Right atrium auricular region (tissue), 2 donors: Measurements from ENCODE around the gene POU5F1. TPM values are rescaled to one million over a fixed set of nuclear protein-coding genes. Genes with fewer than 3 reads are reported as not detected.

Experiments used
- DNase-seq: peaks from one replicate; pipeline ENCODE4 v3.0.0-alpha.2; 2019; ENCODE audit warnings: low spot score
- H3K27ac ChIP-seq, 2 donors: fragments of 200-600 bp; sonication (generic); 1 replicate in 1 of 2; 2 replicates in 1 of 2; pipeline ENCODE4 v1.5.1; 2016 to 2019
- H3K27me3 ChIP-seq, 2 donors: fragments of 200-600 bp; sonication (generic); one replicate each; pipeline versions ENCODE4 v1.5.1 to v1.6.0; 2017 to 2019
- H3K36me3 ChIP-seq: fragments of 200-600 bp; sonication (generic); one replicate; pipeline ENCODE4 v1.5.1; 2016
- H3K4me1 ChIP-seq, 2 donors: fragments of 200-600 bp; sonication (generic); one replicate each; pipeline versions ENCODE4 v1.5.1 to v1.6.0; 2017 to 2019
- H3K4me3 ChIP-seq, 2 donors: fragments of 200-600 bp; sonication (generic); 1 replicate in 1 of 2; 2 replicates in 1 of 2; pipeline ENCODE4 v1.5.1; 2017 to 2019; ENCODE audit warnings: mild to moderate bottlenecking in 1 of 2, moderate library complexity in 1 of 2
- H3K9me3 ChIP-seq, 2 donors: fragments of 200-600 bp; sonication (generic); one replicate each; pipeline ENCODE4 v1.5.1; 2019
- total RNA-seq, 2 donors: library from RNA; depleted of rRNA; stranded (reverse); fragments of >200 nt; gene quantifications; one replicate each; pipeline ENCODE4 v1.1.0, GENCODE V29; 2016
- TF ChIP-seq, protein P1 (sequence below), 2 donors: fragments of 200-600 bp; sonication (generic); IDR thresholded peaks; one replicate each; pipeline ENCODE4 v1.5.1; 2019; ENCODE audit warnings: antibody characterized with exemption in 2 of 2

Gene POU5F1
- total RNA-seq, 2 donors from 2014 or later = not detected

DNA sequence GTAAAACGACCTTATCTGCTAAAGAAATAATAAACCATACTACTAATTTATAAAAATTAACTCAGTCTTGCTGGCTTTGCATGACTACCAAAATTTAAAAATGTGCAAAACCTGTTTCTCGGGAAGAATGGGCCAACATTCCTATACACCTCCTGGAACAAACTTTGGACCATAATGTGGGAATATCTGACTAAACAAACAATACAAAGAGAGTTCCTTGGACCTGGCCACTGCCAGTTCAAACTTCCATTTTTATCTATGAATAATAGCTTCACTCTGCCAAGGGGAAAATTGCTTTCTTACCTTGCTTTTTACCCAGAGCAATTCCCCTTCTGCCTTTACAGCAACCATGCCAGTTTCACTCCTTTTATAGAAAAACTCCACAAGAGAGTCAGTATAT is 38.7 kb upstream of the POU5F1 start:
- H3K4me1 ChIP-seq = peaks cover 0 to 5% of the 10 kb centered on the region in 2 donors
- H3K27ac ChIP-seq = no peak overlapping the region
- no peaks in the 10 kb centered on the region for H3K27me3 ChIP-seq
- DNase-seq = no peak
- H3K36me3 ChIP-seq = no peaks in the 10 kb centered on the region
- H3K4me3 ChIP-seq = no peak overlapping the region
- H3K9me3 ChIP-seq = no peaks in the 10 kb centered on the region
- TF ChIP-seq, protein P1, sequence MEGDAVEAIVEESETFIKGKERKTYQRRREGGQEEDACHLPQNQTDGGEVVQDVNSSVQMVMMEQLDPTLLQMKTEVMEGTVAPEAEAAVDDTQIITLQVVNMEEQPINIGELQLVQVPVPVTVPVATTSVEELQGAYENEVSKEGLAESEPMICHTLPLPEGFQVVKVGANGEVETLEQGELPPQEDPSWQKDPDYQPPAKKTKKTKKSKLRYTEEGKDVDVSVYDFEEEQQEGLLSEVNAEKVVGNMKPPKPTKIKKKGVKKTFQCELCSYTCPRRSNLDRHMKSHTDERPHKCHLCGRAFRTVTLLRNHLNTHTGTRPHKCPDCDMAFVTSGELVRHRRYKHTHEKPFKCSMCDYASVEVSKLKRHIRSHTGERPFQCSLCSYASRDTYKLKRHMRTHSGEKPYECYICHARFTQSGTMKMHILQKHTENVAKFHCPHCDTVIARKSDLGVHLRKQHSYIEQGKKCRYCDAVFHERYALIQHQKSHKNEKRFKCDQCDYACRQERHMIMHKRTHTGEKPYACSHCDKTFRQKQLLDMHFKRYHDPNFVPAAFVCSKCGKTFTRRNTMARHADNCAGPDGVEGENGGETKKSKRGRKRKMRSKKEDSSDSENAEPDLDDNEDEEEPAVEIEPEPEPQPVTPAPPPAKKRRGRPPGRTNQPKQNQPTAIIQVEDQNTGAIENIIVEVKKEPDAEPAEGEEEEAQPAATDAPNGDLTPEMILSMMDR (IDR thresholded peaks at IDR 0.05) = no peak

DNA sequence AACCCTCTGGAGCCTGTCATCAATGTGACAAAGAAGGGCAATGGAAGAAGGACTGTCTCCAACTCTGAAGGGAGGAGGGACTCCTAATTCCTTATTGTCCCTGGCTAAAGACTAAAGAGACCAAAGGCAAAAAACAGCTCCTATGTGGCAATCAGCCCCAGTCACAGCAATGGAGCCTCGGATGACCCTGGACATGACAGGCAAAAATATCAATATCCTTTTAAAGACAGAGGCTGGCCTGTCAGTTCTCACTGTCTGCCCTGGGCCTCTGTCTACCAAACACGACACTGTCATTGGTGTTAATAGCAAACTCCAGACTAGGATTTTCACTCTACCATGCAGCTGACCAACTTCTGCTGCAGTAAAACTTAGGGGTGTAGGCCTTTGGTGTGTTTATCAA is 38.0 kb upstream of the POU5F1 start:
- TF ChIP-seq, protein P1 (IDR thresholded peaks at IDR 0.05) = no peak
- no peaks in the 10 kb centered on the region for H3K27me3 ChIP-seq
- no peak for DNase-seq
- peaks cover 0 to 8% of the 10 kb centered on the region in 2 donors for H3K4me1 ChIP-seq
- no peak overlapping the region for H3K27ac ChIP-seq
- no peak overlapping the region for H3K4me3 ChIP-seq
- no peaks in the 10 kb centered on the region for H3K9me3 ChIP-seq
- no peaks in the 10 kb centered on the region for H3K36me3 ChIP-seq

DNA sequence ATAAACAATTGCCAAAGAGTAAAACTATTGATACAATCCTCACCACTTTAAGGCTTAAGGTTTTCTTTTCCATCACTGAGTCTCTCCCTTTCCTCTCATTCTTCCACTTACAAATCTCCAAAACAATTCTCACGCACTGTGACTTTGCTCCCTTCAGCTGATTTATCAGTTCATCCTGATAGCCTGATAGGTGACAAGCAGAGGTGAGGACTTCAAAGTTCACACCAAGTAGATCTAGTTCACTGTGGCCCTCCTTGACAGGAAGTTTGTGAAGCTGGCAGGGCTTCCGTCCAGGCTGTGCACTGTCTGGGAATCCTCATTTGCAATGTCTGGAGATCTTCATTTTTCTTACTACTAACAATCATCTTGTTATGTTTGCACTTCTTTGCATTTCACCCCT is 35.2 kb upstream of the POU5F1 start:
- Histone ChIP-seq H3K4me3 (no peak overlapping the region), H3K9me3 (peaks cover 0 to 6% of the 10 kb centered on the region in 2 donors), H3K36me3 (no peaks in the 10 kb centered on the region), H3K4me1 (peaks cover 0 to 20% of the 10 kb centered on the region in 2 donors), H3K27ac (no peak overlapping the region), H3K27me3 (no peaks in the 10 kb centered on the region)
- TF ChIP-seq, protein P1 (IDR thresholded peaks at IDR 0.05) = no peak
- DNase-seq = no peak

DNA sequence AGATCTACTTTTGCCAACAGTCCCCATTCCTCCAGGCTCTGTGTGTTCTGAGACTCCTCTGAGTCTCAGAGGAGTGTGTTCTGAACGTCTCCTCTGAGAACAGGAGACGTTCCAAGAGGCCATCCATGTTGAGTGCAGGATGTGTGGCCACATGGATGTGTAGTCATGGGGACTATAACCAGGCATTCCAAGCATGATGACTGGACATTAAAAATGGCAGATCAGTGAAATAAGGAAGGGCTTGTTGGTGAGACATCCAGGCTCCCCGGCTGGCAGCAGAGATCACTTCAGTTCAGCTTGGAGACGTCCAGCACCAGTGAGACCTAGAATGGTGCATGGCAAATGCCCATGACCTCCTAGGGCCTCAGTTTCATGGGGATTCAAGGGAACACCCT is 34.3 kb upstream of the POU5F1 start:
- H3K4me3 ChIP-seq = no peak overlapping the region
- no peak for DNase-seq
- peaks cover 0 to 20% of the 10 kb centered on the region in 2 donors for H3K4me1 ChIP-seq
- no peaks in the 10 kb centered on the region for H3K27me3 ChIP-seq
- TF ChIP-seq, protein P1 (IDR thresholded peaks at IDR 0.05) = no peak
- H3K27ac ChIP-seq = peak overlapping the region in 1 of 2 donors; percentile 73
- peaks cover 0 to 9% of the 10 kb centered on the region in 2 donors for H3K9me3 ChIP-seq
- H3K36me3 ChIP-seq = no peaks in the 10 kb centered on the region

DNA sequence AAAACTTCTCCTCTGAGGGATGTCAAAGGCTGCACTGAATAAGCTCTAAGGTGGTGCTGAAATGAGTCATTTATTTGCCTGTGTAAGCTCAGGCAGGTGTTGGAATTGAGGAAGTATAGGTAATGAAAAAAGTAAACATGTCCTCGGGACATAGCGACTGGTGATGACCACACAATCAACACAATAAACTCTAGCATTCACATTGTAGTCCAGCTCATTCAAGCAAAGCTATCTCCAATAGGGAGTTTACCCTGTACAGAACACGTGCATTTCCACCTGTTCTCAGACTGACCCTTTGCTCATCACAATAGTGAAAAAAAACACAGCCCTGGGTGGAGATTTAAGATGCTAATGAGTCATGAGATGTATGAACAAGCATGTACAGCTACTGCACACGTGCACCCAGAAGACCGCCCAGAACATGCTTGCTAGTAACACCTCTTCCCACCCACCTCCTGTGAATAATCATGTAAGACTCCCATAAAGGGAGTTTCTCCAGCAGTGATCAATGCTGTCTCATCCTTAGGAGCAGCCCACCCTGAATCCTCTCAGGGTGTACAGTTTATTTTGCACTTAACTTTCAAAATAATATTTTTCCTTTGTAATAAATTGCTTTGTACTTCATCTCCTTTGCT is 33.0 kb upstream of the POU5F1 start:
- no peak for DNase-seq
- TF ChIP-seq, protein P1 (IDR thresholded peaks at IDR 0.05) = no peak
- H3K27ac ChIP-seq = peak overlapping the region; percentile 73 to 75
- H3K36me3 ChIP-seq = no peaks in the 10 kb centered on the region
- peaks cover 0 to 26% of the 10 kb centered on the region in 2 donors for H3K4me1 ChIP-seq
- H3K4me3 ChIP-seq = peak overlapping the region; percentile 14 to 42
- peaks cover 0 to 9% of the 10 kb centered on the region in 2 donors for H3K9me3 ChIP-seq
- H3K27me3 ChIP-seq = no peaks in the 10 kb centered on the region
